Fibroblast of lung (primary cell): ENCODE results near the gene TMEM163.

Source experiments
- CTCF ChIP-seq, 2 donors: IDR thresholded peaks in 1 of 2; conservative IDR thresholded peaks in 1 of 2; 1 replicate in 1 of 2; 2 replicates in 1 of 2; pipeline ENCODE4 v1.5.1; 2011 to 2012; ENCODE audit warnings: low read length in 2 of 2, control low read depth in 1 of 2, inconsistent platforms in 1 of 2, low read depth in 1 of 2, mild to moderate bottlenecking in 1 of 2
- EZH2 ChIP-seq: IDR thresholded peaks from 2 replicates; pipeline ENCODE4 v1.5.1; 2012; ENCODE audit warnings: low read length, control low read depth, mild to moderate bottlenecking; ENCODE audit errors: missing control alignments

- TF ChIP-seq CTCF (conservative IDR thresholded peaks at IDR 0.05 in 1 of 2, IDR thresholded peaks at IDR 0.05 in 1 of 2; ENCODE audit: low read depth in 1 of 2, low read length in 2 of 2) = no peak
- no peak for TF ChIP-seq EZH2
These were observed 310.4 kb downstream of the TMEM163 start for GRCh38 chr2:134408386-134408785.
